GM18505 (cell line): ENCODE data around the gene IFI27.

Experiments used
- ATAC-seq: cut with Tn5 transposase; IDR thresholded peaks from one replicate; pipeline ENCODE4 v1.9.1; 2021; ENCODE audit not compliant: unreplicated experiment
- POLR2A ChIP-seq: IDR thresholded peaks from 4 replicates; pipeline ENCODE4 v1.6.1; 2011; ENCODE audit warnings: borderline replicate concordance; ENCODE audit not compliant: insufficient read depth, insufficient read length; ENCODE audit errors: extremely low read depth

IFI27 gene

DNA sequence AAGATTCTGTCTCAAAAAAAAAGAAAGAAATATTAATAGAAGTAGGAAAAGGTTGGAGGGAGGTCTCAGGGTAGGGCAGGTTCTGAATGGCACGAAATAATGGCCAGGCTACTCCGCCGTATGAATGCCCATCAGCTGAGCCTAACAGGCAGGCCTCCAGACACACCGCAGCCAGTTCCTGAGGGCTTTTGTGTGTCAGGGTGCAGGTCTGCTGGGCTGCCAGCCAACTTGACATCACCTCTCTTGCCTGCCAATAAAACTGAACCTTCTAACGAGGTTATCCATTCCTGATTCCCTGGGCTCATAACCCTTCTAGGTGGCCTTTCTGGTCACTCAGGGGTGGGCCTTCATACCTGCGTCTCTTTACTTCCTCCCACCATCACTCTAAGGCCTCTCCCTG is 3.0 kb downstream of the IFI27 start:
- no peak for TF ChIP-seq POLR2A
- no peak for ATAC-seq

GRCh38 chr14:94113908-94114588 is 3.5 kb downstream of the IFI27 start:
- no peak for ATAC-seq
- no peak for TF ChIP-seq POLR2A

DNA sequence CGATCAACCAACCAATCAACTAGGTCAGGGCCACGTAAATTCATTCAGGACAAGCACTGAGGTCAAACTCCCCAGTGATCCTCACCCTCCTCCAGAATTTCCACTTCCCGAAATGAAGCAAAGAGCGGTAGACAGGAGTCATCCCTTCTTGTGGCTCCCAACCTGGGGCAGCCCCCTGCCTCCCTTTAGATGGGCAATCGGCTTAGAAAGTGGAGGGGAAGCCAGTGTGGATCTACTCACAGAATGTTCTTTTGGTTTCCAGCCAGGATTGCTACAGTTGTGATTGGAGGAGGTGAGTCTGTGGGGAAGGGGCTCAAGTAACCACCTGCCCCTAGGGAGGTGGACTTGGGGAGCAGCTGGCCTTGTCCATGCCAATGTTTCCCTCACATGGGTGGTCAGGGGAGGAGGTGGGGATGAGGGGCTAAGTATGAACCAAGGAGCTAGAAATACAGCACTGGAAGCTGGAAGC is 4.1 kb downstream of the IFI27 start:
- no peak for ATAC-seq
- TF ChIP-seq POLR2A = no peak

DNA sequence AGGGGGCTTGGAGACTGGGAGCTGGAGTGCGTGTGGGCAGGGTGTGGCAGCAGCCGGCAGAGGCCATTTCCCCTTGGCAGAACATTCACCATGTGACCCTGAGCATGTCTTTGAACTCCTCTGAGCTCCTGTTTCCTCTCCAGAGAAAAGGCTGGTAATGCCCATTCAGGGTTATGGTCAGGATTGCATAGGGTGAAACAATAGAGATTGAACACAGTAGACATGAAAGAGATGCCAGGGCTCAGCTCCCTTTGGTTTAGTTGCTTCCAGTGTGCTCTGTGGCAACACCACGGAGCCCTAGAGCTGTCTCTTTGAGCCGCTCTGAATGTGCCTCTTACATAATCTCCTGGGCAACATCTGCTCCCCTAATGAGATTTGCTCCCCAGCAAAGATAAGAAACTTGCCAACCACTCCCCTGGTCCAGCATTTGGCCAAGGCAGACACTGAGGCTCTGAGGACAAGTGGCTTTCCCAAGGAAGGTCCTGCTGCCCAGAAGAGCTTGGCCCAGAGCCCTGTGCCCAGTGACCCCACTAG is 4.6 kb downstream of the IFI27 start:
- TF ChIP-seq POLR2A = no peak
- no peak for ATAC-seq

DNA sequence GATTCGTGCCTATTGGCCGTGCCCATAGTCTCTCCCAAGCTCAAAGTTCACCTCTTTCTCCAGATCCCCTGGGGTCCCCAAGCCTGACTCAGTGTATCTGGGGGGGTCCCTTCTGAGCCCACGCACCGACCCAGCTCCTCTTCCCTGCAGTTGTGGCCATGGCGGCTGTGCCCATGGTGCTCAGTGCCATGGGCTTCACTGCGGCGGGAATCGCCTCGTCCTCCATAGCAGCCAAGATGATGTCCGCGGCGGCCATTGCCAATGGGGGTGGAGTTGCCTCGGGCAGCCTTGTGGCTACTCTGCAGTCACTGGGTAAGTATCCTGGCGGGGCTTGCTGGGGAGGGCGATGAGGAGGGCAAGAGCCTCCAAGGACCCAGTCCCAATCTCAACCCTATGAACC is 5.1 kb downstream of the IFI27 start:
- ATAC-seq = no peak
- no peak for TF ChIP-seq POLR2A

- no peak for TF ChIP-seq POLR2A
- no peak for ATAC-seq
Measured at GRCh38 chr14:94116701-94117100, 6.2 kb downstream of the IFI27 start.

- TF ChIP-seq POLR2A = no peak
- no peak for ATAC-seq
Measured at GRCh38 chr14:94117856-94118255, 7.3 kb downstream of the IFI27 start.

DNA sequence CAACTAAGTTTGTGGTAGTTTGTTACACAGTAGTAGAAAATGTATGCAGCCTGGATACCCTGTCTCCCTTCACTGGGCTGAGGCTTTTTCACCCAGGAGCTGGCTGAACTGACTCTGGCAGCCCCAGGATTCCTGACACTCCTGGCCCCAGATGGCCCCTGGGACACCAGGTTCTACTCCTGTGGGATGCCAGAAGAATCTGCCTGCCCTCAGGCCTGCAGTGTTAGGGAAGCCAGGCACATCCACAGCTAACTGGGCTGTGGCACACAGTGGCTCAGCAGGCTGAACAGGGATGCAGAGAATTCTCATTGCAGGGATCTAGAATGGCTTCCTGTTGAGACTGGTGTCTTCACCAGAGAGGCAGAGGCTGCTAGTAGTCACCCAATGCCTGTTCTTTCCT is 8.5 kb downstream of the IFI27 start:
- ATAC-seq = no peak
- no peak for TF ChIP-seq POLR2A

DNA sequence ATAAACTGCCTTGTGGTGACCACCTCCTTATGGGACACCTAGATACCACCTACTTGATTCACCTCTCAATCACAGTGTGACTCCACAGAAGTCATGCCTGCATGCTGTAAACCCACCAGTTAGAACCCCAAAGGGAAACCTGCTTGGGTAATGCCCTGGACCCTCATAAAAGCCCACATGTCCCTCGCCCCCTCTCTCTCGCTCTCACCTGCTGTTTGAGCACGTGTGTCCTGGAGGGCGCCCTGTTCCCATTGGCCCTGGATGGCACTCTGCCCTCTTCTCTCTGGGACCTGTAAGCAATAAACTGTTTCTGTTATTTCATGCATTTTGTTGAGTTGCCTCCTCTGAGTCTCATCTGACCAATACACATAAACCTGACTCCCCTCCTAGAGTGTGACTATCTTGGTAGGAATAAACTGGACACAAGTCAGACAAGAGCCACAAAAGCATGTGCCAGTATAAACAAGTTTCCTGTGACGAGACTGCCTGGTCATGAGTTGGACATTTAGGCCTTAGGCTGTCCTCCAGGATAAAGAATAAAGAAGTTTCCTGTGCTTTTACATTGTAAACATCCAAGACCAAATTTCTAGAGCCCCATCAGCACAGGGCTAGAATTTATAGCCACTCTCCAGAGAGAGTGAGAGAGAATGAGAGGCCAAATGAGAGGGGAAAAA is 10.3 kb downstream of the IFI27 start:
- ATAC-seq = no peak
- TF ChIP-seq POLR2A = no peak

DNA sequence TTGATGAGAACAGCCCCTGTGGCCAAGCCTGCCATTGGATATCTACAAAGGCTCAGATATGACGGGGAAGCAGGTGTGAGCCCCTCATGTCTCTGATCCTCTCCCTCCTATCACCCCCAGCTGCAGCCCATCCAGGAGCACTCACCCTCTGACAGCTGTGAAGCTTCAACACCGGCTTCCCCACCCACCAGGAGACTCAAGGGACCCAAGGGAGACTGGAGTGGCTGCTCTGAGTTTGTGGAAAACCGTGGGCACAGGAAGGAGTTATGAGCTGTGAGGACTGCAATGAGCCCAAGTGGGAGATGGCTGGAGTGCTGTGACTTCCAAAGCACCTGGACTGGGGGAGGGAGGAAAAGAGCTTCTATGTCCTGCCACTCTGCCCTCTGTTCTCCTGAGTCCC is 10.9 kb downstream of the IFI27 start:
- TF ChIP-seq POLR2A = no peak
- ATAC-seq = no peak

DNA sequence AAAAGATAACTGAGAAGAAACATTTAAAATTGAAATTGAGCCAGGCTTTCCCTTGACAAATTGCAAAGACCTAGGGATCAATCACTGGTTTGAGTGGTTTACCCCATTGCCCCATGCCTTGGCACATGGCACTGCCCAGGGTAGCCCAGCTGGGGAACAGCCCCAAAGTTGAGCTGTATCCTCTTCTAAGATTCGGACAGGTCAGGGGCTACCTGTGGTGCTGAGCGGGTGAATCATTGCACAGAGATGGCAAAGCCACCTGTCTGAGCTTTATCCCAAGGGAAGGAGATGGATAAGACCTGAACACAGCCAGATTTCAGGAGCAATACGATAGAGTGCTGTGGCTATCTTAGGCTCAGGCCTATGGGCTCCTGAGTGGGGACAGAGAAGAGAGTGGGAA is 11.9 kb downstream of the IFI27 start:
- TF ChIP-seq POLR2A = no peak
- no peak for ATAC-seq

- TF ChIP-seq POLR2A = no peak
Measured at GRCh38 chr14:94123296-94123695, 12.8 kb downstream of the IFI27 start.

GRCh38 chr14:94123868-94124267 is 13.3 kb downstream of the IFI27 start:
- no peak for TF ChIP-seq POLR2A
- ATAC-seq = no peak

More at GRCh38 chr14:94123296-94123695, 12.8 kb downstream of the IFI27 start:
- no peak for ATAC-seq

GRCh38 chr14:94124582-94125377 is 14.2 kb downstream of the IFI27 start:
- no peak for TF ChIP-seq POLR2A
- no peak for ATAC-seq

DNA sequence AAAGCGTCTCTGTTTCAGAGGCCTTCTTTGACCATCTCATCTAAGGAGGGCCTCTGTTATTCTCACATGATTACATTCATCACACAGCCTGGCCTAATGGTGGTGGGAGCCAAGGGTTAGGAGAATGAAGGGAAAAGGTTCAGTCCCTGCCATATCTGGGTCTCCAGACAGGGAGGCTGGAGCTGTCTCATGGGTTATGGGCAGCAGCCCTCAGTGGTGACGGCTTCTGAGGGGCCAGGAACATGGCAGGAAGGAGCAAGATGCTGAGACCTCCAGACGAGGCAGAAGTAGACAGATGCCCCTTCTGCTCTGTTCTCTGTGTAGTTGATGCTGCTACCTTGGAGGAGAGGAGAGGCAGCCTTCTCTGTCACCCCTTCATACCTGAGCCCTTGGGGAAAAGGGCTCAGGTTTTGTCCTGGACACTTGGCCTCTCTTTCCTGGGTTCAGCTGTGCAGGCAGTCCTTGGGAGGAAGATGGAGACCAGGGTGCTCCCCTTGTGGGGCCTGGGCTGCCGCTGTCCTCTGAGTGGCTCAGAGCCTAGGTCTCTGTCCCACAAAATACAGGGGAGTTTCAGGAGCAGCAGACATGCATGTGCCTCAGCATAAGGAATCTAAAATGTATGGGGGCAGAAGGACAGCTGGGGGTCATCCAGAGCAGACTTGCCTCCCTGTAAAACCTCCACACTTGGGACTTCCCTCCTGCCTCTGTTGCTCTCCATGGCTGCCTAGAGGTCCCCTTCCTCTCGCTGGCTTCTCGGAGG is 15.3 kb downstream of the IFI27 start:
- no peak for ATAC-seq
- TF ChIP-seq POLR2A = no peak
